ENCODE measurements around the gene BIRC5.

BIRC5 gene

DNA sequence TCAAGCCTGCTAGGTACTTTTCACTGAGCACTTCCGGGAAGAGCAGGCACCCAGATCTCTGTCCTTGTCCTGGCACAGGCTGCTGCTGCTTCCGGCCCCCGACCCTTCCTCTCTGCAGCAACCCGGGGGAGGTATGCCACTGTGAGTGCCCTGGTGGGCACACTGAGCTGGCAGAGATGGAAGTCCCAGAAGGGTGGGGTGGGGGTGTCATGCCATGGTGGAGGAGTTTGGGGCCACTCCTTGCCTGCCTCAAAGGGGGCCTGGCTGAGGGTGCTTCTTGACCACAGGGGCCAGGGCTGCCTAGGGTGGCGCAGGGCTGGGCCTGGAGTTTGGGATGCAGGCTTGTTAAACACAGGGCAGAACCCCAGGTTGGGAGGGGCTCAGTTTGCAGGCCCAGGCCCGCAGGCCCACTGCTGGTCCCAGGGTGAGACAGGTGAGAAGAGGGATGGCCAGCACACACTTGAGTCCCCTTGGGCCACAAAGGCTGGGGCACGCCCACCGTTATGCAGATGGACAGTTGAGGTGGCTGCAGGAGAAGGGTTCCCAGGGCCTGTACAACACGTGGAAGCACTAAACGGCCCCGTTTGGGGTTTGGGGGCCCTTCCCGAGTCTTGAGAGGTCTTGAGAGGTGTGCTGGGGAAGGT is 26.1 kb downstream of the BIRC5 start:
- no peak for ATAC-seq
- Mint-ChIP-seq H3K27me3 (no peaks in the 10 kb centered on the region), H3K9me3 (no peaks in the 10 kb centered on the region), H3K4me3 (no peak overlapping the region), H3K27ac (no peak overlapping the region), H3K4me1 (peaks cover 18% of the 10 kb centered on the region)
- DNase-seq, result no peak

DNA sequence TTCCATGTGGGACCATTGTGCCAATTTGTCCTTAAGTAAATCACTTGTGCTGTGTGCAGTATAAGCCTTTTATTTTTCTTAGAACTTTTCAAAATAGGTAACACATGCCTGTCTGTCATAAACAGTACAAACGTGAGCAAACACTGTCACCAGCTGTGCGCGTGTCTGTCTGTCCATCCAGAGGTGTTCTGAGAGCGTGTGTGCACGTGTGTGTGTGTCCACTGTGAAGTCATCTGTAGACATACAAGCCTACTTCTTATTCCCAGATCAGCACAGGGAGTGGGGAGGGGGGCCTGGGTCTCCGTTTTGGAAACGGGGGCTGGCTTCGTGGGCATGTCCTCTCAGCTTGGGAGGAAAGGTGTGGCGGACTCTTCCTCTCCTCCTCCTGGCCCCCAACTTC is 26.8 kb downstream of the BIRC5 start:
- ATAC-seq (no peak), DNase-seq (no peak)
- Mint-ChIP-seq H3K27ac (no peak overlapping the region), H3K4me1 (peaks cover 18% of the 10 kb centered on the region), H3K9me3 (no peaks in the 10 kb centered on the region), H3K4me3 (no peak overlapping the region), H3K27me3 (no peaks in the 10 kb centered on the region)

DNA sequence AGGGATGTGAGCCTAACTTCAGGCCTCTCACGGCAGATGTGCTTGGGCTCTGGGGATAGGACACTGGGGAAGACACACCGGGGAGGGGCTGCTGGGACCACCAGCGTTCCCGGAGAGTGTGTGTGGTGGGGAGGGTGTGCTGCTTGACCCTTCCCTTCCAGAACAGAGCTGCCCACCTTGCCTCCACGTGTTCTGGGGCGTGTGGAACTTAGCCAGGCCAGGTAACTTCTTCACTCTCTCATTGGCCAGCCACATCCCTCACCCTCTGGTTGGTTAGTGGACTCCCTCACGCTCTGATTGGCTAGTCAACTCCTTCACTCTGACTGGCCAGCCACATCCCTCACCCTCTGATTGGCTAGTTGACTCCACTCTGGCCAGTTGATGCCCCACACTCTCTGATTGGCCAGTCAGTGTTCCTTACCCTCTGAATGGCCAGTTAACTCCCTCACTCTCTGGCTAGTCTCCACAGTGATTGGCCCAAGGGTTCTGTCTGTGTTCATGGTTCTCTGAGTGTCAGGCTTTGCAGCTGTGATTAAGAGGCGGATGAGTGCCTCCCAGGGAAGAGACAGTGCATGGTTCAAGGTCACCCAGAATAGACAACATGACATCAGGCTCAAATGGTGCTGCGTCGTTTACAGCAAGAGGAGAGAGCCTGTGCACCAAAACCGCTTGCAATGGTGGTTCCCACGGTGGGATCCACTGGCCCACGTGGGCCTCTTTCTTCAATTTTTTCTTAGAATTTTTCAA is 27.4 kb downstream of the BIRC5 start:
- Mint-ChIP-seq H3K27ac (peak overlapping the region in 1 of 2 donors; percentile 64), H3K9me3 (no peaks in the 10 kb centered on the region), H3K4me3 (no peak overlapping the region), H3K27me3 (no peaks in the 10 kb centered on the region), H3K4me1 (peaks cover 18% of the 10 kb centered on the region)
- DNase-seq (no peak), ATAC-seq (peak; percentile 33)

DNA sequence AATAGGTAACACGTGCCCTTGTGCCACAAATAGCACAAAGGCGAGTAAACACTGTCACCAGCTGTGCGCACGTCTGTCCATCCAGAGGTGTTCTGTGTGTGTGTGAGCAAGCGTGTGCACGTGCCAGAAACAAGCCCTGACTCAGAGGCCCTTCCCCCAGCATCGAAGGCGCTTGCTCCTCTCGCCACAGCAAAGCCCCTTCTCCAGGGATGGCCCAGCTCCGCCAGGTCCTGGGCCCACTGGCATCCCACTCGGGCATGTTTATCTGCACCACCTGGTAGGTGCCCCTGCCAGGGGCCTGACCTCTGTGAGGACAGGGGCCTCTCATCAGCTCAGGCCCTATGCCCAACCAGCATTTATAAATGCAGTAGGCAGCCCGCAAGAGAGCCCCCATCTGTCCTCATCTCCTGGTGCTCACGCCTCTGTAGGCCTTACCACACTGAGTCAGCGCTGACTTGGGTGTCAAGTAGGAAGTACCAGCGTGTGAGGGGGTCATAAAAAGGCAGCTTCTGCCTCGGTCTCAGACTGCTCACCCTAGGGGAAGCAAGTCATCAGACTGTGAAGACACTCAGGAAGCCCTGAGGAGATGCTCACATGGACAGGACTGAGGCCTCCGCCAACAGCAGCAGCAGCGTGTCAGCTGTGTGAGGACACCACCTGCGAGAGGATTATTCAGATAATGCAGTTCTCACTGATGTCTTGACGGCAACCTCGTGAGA is 28.1 kb downstream of the BIRC5 start:
- ATAC-seq (peak; percentile 62), DNase-seq (no peak)
- Mint-ChIP-seq H3K27me3 (no peaks in the 10 kb centered on the region), H3K4me3 (no peak overlapping the region), H3K9me3 (no peaks in the 10 kb centered on the region), H3K4me1 (peaks cover 18% of the 10 kb centered on the region), H3K27ac (no peak overlapping the region)

DNA sequence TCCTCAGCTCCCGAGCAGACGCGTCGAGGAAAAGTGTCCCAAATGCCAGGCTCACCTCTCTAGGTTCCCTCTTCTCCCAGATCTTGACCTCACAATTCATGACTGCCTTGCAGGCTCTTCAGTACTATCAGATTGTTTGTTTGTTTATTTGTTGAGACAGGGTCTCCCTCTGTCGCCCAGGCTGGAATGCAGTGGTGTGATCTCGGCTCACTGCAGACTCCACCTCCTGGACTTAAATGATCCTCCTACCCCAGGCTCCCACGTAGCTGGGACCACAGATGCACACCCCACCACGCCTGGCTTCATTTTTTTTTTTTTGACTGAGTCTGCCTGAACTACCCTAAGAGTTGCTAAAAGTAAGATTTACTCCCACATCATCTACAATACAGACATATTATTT is 33.3 kb downstream of the BIRC5 start:
- Mint-ChIP-seq H3K4me3 (no peak overlapping the region), H3K27me3 (no peaks in the 10 kb centered on the region), H3K27ac (no peak overlapping the region), H3K9me3 (no peaks in the 10 kb centered on the region), H3K4me1 (peaks cover 38% of the 10 kb centered on the region)
- ATAC-seq (no peak), DNase-seq (no peak)

DNA sequence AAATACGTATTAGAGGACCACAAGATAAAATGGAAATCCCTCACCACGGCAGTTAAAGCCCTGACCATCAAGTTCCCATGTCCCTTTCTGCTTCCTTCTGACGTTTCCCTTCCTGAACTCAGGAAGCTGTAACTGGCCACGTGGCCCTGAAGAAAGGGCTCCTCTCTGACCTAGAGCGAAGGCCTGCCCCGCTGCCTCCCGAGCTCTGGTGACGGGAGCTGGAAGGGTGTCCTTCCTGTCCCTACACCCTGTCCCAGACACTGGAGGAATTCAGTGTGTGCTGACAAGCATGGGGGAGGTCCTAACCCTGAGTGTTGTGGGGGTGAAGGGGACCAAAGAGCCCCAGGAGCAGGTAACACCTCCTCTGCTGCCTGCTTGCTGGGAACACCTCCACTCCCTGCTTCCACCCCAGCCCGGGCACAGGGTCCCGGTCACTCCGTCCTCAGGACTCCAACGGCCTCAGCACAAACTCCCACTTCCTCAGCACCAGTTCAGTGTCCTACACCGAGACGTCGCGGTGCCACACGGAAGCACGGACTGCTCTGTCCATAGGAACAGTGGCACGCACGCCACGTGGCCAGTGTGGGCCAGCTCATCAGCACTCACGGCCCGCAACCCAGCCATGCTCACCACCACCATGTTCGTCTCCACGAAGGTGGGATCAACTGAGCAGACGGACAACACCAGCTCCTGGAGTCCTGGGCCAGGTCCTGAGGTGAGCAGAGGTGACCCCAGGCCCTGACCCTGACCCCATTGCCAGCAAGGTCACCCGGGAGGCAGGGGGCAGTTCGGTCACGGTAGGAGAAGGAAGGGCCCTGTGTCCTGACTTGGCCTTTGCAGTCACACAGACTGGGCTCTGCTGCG is 34.2 kb downstream of the BIRC5 start:
- peaks cover 38% of the 10 kb centered on the region for H3K4me1 Mint-ChIP-seq
- no peaks in the 10 kb centered on the region for H3K9me3 Mint-ChIP-seq
- DNase-seq (no peak), ATAC-seq (no peak)
- no peaks in the 10 kb centered on the region for H3K27me3 Mint-ChIP-seq
- H3K4me3 Mint-ChIP-seq, result no peak overlapping the region
- H3K27ac Mint-ChIP-seq, result no peak overlapping the region

DNA sequence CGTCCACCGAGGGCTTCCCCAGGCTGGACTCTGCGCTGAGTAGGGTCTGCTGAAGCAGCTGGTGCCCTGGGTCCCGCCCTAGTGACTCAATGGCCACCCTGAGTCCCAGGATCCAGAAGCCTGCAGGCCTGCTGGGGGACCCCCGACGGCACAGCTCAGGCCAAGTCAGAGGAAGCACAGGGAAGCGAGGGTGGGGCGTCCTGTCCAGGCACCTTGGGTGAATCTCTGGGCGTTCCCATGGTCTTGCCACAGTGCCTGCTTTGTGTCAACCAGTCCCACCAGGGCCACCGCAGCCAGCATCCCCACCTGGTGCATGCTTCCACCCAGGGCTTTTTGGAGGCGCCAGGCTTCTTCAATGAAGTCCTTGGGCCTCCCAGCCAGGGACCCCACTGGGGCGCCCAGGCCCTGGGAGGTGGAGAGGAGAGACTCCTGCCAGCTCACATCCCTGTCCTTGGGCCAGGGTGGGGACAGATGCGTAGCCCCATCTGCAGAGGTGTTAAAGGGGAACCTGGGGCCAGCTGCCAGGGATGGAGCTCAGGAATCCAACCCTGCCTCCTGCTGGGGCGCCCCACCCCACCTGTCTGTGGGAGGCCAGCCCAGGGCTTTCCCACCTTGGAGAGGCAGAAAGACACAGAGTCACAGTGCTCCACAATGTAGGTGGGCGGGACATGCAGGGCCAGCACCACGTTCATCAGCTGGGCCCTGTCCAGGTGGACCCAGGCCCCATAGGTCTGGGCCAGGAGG is 35.2 kb downstream of the BIRC5 start:
- H3K27me3 Mint-ChIP-seq, result no peaks in the 10 kb centered on the region
- no peak overlapping the region for H3K4me3 Mint-ChIP-seq
- no peaks in the 10 kb centered on the region for H3K9me3 Mint-ChIP-seq
- ATAC-seq, result no peak
- no peak for DNase-seq
- H3K4me1 Mint-ChIP-seq, result peaks cover 46% of the 10 kb centered on the region
- peak overlapping the region in 1 of 2 donors; percentile 78 for H3K27ac Mint-ChIP-seq

DNA sequence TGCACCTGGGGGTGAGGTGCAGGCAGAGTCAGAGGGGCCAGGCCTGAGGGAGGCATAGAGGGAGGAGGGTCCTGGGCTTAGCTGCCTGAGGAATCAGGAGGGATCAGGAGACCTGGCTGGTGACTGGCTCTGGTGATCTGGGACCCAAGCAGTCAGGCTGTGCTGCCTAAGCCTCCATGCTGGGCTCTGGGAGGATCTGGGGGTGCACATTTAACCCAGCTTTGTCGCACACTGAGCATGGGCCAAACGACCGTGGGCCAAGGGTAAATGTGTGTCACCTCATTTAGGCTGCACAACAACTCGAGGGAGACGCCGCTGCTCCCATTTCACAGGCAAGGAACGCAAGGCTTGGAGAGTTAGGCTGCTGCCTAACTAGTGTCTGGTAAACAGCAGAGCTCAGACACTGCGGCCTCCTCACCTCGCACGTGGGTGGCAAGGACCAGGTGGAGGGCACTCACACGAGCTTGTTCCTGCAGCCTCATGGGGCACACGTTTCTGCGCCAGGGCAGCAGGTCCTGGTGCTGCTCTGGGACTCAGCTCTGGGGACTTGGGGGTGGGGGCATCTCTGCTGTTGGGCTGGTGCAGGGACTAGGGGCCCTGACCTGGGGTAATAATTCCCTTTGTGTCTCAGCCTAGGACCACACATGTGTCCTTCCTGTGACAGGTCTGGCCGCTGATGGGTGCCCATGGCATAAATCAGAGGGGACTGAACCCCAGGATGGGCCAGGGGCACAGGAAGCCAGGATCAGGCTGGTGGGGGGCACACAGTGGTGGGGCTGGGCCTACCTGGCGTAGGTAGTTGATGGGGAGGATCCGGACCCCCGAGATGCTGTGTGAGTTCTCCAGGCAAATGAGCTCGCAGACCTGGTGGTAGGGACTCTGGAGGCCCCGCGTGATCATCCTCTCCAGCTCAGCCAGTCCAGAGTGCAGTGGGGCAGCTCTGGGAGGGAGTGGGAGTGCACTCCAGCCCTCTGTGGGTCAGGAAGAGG is 36.1 kb downstream of the BIRC5 start:
- H3K9me3 Mint-ChIP-seq, result peaks cover 0 to 4% of the 10 kb centered on the region in 2 donors
- ATAC-seq, result no peak
- peaks cover 55% of the 10 kb centered on the region for H3K4me1 Mint-ChIP-seq
- no peak overlapping the region for H3K4me3 Mint-ChIP-seq
- no peak for DNase-seq
- H3K27ac Mint-ChIP-seq, result peak overlapping the region in 1 of 2 donors; percentile 78
- no peaks in the 10 kb centered on the region for H3K27me3 Mint-ChIP-seq

DNA sequence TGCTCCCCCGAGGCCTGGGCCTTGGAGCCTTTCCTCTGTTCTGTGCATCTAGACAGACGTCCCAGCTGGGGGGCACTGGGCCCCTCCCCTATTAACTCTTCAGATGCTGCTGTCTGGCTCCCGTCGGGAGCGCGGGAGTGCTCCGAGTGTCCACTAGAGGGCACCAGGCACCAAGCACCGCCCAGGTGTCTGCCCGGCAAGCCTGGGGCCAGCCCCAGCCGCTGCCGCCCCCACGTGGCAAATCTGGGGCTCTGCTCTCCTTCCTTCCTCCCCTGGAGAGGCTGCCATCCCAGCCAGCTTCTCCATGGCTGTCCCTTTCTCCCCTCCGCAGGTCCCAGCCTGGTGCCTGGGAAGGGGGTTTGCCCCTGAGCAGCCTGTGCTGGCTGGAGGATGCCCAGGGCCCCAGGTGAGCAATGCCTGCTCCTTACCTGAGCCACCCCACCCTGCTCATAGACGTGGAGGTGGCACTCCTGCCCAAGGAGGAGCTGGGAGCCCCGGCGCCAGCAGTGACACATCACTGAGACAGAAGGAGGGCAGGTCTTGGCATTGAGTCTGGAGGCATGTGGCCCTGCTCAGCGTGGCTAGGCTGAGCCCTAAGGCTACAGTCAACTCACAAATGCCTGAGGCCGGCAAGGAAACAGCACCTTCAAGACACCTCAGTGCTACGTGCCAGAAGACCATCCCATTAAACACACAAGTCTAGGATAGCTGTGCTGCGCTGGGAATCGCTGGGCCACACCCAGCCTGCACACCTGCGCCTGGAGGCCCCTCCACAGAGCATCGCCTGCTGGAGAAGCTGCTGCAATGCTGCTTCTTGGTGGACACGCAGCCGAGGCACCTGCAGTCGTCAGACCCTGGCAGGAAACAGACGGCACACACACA is 37.1 kb downstream of the BIRC5 start:
- peak overlapping the region; percentile 66 to 84 for H3K4me3 Mint-ChIP-seq
- DNase-seq, result peak; percentile 86 to 88
- no peaks in the 10 kb centered on the region for H3K27me3 Mint-ChIP-seq
- H3K27ac Mint-ChIP-seq, result no peak overlapping the region
- peak; percentile 78 for ATAC-seq
- peaks cover 0 to 4% of the 10 kb centered on the region in 2 donors for H3K9me3 Mint-ChIP-seq
- H3K4me1 Mint-ChIP-seq, result peaks cover 61% of the 10 kb centered on the region

DNA sequence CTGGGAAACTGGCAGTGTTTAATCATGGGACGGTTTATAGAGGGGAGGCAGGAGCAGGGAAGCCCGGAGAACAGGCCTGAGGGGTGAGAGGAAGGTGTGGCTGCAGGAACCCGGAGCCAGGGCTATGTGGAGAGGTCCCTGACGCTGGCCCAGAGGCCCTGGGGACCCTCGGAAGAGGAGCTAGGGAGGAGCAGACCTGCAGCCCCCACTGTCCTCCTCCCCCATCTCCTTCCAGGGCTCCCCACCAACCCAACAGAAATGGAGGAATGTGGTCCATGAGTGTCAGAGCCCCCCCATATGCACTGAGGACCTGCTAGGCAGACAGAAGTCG is 37.7 kb downstream of the BIRC5 start:
- H3K4me1 Mint-ChIP-seq, result peaks cover 62% of the 10 kb centered on the region
- H3K27me3 Mint-ChIP-seq, result no peaks in the 10 kb centered on the region
- H3K9me3 Mint-ChIP-seq, result peaks cover 0 to 4% of the 10 kb centered on the region in 2 donors
- peak overlapping the region; percentile 66 to 84 for H3K4me3 Mint-ChIP-seq
- DNase-seq (no peak), ATAC-seq (no peak)
- no peak overlapping the region for H3K27ac Mint-ChIP-seq

DNA sequence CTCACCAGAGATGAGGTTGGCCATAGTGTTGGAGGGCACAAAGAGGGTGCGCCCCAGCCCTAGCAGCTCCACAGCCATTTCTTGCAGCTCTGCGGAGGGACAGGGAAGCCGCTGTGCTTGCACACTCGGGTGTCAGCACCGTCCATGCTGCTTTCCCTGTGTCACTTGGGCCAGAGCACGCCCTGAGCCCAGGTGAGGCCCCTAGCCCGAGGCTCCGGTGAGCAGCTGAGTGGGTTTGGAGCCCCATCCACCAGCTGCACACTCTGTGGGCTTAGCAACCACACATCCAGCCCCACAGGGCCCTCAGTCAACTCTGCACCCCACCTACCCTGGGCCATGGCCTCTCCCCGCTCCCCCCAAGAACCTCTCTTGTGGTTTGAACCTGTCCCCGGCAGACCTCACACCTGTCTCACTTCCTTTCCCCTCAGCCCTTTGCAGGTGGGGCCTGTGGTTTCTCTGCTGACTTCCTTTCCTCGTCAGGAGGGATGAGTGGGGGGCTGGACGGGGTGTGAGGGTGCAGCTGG is 38.1 kb downstream of the BIRC5 start:
- Mint-ChIP-seq H3K27ac (peak overlapping the region in 1 of 2 donors; percentile 74), H3K27me3 (no peaks in the 10 kb centered on the region), H3K4me3 (peak overlapping the region; percentile 66 to 84), H3K9me3 (peaks cover 0 to 4% of the 10 kb centered on the region in 2 donors), H3K4me1 (peaks cover 64% of the 10 kb centered on the region)
- DNase-seq, result peak; percentile 57
- peak; percentile 54 for ATAC-seq

DNA sequence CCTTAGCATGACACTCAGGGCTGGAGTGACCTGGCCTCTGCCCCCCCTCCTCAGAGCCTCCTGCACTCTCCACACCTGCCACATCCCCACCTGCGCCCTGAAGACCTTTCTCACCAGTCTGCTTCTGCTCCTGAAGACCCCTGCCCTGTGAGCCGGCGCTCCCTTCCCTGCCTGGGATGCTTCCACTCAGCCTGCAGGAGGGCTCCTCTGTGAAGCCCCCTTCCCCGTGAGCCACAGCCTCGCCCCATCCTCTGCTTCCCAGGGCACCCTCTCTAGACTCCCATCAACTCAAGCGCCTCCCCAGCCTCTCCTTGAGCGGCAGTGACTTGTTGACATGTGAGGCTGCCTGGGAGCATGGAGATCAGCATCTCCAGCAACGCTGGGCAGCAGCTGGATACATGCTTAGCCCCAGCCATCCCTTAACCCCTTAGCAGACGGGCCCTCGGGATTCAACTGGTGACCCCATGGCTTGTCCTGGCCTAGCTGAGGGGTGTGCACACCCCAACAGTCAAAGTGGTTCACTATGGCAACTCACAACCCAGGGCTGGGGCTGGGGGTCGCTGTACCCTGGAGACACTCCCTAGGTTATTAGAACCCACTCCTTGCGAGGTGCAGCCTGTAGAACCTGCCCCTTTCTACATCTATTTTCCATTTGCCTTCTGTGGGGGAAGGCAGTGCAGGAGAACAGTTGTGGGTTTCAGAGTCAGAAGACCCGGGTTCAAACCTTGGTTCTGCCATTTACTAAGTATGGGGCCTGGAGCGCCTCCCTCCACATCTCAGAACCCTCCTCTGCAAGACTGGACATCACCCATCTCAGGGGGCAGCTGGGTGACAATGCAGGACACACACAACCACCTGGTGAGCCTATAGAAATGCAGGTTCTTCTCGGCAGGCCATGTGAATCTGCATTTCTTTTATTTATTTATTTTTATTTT is 38.9 kb downstream of the BIRC5 start:
- DNase-seq (no peak), ATAC-seq (peak; percentile 11)
- H3K9me3 Mint-ChIP-seq, result peaks cover 0 to 4% of the 10 kb centered on the region in 2 donors
- no peaks in the 10 kb centered on the region for H3K27me3 Mint-ChIP-seq
- H3K27ac Mint-ChIP-seq, result peak overlapping the region in 1 of 2 donors; percentile 74
- peak overlapping the region; percentile 71 to 84 for H3K4me3 Mint-ChIP-seq
- H3K4me1 Mint-ChIP-seq, result peaks cover 72% of the 10 kb centered on the region

Measured in stimulated activated naive CD8-positive, alpha-beta T cell treated with anti-CD3 and anti-CD28 coated beads, Interleukin-15, amount 100 ng/mL, for 72 hours (primary cell).